ENCODE data around the gene FBXO11.

The FBXO11 gene

DNA sequence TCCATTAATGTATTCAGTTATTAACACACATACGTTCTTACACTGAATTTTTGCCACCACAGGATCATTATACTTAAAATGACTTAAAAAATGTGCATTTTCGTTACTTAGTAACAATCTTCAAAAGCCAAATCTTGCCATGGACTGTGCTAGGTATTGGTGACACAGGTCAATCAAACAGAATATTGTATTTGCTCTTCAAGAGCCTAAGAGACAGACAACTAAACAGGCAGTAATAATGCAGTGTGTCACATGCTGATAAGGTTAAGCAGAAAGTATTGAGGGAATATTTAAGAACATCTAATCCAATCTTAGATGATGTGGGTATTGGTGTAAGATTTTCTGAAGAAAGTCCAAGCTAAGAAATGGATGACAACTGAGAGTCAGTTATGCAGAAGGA lies 56.9 kb downstream of the FBXO11 start:
- DNase-seq: no peak

DNA sequence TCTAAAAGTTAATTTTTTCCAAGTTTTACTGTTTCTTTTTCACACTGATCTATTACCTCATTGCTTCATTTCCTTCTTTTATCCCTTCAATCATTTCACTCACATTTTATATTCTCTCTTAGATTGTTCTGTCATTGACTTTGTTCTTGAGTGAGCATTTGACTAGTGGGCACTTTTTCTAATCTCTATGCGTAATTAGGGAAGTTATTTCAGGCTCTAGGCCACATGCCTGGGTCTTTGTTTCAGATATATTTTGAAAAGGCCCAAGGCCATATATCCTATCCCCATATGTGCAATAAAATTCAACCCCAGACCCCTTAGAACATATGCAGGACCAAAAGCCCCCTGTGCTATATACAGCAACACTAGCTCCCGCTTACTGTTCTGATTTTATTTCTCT lies 62.1 kb downstream of the FBXO11 start:
- DNase-seq: no peak

DNA sequence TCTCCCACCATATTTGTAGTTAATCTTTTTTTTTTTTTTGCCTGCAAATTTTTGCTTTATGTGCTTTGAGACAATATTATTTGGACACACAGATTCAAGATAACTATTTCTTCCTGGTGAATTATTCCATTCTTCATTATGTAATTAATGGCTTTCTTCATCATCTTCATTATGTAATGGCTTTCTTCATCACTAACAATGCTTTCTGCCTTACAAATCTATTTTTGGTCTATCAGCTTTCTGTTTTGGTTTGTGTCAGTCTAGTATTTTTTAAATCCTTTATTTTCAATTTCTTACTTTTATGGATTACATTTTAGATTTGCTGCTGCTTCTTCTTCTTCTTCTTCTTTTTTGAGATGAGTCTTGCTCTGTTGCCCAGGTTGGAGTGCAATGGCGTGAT lies 62.9 kb downstream of the FBXO11 start:
- no peak for DNase-seq

DNA sequence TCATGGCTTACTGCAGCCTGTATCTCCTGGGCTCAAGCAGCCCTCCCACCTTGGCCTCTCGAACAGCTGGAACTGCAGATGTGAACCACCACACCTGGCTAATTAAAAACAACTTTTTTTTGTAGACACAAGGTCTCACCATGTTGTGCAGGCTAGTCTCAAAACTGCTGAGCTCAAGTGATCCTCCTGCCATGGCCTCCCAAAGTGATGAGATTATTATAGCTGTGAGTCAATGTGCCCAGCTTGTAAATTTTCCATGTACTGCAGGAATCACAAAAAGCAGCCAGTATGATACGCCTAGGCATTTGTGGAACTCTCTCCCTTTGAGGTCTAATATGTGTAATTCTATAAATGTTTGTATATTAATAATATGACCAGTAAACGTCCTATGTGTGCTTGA lies 63.5 kb downstream of the FBXO11 start:
- no peak for DNase-seq

DNA sequence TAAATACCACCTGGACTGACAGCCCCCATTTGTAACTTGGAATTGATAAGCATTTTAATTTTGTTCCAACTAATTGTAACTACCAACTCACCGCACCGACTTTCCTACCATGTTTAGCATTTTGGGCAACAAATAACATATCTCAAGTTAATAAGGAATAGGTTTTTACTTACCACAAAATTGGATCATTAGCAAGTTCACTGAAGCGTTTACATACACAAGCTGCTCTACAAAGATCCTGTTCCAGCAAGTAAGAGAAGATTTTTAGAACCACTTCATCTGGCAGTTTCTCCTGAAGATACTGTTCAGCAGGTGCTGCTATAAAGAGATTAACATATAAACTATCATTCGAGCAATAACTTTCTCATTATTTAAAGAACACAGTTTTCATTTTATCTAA lies 67.6 kb downstream of the FBXO11 start:
- peak; percentile 13 for DNase-seq

DNA sequence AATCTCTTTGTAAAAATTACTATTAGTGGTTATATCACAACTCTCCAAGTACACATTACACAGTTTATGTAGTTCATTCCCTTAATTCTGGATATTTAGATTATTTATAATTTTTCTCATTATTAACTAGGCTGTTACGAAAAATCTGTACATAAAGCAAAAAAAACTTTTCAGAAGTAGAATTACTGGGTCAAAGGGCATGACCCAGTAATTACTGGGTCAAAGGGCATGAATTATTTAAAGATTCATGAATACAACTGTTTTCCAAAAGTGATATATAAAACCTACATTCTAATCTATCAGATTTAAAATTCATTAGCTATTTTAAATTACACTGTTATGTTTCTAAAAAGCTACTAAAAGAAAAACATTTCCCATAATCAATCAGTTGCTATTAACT lies 68.0 kb downstream of the FBXO11 start:
- no peak for DNase-seq

DNA sequence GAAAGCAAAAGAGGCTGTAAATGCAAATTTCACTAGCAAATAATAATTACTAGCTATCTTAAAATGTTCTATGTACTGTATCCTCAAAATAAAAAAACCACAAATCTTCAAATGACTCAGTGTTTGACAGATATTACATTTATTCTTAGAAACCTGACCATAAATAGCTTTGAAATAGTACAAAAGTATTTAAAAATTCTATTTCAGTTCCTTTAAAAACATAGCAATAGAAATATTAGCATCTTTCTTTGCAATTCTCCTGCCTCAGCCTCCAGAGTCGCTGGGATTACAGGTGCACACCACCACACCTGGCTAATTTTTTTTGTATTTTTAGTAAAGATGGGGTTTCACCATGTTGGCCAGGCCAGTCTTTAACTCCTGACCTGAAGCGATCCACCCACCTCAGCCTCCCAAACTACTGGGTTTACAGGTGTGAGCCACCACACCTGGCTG lies 72.8 kb downstream of the FBXO11 start:
- DNase-seq: no peak

DNA sequence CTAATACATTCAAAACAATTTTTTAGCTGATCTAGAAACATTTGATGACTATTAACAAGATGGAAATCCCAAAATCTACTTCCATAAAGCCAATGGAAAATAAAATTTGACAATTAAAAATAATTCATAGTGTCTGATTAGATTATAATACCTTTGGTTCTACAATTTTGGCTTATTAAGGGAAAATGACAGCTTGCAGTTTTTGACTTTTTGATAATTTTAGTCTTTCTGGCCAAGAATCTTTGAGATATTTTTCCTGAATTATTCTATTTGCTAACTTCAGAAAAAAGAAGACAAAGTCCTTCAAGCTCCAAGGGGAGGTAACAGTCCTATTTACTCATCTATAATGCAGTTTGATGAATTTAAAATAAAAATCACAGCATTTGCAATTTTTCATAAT lies 83.8 kb downstream of the FBXO11 start:
- DNase-seq: no peak

DNA sequence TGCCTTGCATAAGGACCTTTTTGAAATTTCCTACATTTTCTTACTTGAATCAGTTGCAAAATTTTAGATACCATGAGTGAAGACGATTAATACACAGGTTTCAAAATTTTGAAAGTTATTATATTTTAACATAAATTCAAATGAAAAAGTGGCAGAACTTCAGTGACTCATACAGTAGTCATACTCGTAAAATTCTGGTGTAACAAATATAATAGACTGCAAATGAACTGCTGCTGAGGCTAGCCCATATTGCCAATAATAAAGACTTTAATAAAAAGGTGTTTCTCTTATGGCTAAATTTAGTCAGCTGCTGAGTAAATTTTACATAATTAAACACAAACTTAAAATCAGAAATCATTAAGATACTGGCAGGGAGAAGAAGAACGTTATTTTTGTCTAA lies 86.5 kb downstream of the FBXO11 start:
- DNase-seq: no peak

DNA sequence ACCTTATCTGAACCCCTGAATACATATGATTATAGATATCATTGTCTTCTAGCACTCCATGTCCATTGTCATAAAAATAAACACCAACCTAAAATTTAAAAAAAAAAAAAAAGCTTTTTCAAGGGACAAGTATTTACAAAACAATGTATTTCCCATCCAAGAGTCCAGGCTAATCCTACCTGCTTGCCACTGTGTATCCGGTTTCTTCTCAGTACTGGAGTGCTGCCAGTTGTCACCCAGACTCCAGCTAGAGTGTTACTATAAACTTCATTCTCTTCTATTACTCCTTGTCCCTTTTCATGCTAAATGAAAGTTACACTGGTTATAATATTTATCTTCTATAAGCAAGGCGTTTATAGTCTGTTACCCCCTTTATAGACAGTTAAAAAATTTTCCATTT lies 87.5 kb downstream of the FBXO11 start:
- DNase-seq: no peak

DNA sequence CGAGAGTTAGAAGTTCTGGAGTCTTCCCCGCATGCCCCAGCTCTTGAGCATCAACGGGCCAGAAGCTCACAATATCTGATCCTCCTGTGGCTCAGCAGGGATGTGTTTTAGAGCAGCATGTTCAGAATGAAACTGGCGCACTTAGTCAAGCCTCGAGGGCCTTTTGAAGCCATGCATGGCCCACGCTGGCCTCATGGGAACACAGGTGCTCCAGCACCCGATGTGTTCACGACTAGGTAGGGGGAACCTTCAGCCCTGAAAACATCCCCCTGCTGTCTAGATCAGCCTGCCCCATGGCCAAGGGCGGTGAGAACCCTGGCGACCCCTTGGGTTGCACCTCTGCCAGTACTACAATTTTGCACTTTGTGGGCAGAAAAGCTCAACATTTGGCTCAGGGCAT lies 90.5 kb downstream of the FBXO11 start:
- no peak for DNase-seq

DNA sequence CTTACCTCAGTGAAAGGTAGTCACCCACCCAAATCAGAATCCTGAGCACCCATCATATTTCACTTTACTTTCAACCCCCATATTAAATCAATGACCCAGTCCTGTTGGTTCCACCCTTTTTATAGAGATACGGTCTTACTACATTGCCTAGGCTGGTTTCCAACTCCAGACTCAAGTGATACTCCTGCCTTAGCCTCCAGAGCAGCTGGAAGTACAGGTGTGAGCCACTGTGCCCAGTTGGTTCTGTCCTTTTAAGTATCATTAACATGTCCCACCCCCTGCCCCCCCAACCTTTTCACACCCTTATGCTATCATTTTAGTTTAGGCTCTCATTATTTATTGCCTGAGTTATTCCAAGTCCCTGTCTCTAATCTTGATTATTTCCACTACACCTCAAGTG lies 94.6 kb downstream of the FBXO11 start:
- DNase-seq: no peak

DNA sequence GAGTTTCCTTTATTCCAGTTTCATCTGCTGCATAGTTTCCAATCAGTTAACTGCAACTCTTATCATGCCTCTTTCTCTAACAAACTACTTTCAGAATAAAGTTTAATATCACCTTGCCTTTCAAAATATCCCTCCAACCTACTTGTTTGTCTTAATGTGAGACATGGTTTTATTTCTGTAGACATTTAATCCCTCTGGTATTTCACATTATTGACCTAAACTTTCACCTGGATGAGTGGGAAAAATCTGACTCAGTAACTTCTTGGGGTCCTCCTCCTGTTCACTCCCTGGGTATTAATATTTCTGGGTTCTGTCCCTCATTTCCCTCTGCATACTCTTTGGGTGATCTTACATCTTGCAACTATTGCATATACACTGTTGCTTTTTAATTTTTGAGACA lies 95.4 kb downstream of the FBXO11 start:
- no peak for DNase-seq

DNA sequence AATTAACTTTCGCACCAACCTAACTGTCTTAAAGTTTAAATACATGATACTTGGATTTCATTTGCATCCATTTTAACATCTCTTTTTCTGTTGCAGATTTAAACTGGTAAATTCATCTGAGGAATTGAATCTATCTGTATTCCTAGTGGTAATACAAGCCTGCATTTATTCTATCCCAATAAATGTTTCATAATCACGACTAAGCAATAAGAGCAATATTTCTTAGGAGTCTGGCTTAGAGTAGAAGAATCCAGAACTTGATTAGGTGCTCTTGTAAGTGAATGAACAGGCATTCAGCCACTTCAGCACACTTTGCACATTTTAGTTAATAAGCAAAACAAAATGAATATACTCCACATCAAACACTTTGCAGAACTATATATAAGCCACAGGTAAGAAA lies 96.4 kb downstream of the FBXO11 start:
- no peak for DNase-seq

DNA sequence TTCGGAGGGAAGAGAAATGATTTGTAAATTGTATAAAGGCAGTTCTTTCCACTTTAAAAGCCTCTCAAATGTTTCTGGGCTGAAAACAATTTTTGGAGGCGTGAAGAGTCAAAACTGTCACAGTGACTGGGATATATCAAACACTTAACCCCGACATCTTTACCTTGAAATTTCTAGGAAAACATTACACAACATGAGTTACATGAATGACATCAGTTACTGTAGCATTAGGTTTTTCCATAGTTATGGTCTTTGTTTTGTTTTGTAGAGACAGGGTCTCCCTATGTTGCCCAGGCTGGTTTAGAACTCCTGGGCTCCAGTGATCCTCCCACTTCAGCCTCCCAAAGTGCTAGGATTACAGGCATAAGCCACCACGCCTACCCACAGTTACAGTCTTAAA lies 97.7 kb downstream of the FBXO11 start:
- no peak for DNase-seq

DNA sequence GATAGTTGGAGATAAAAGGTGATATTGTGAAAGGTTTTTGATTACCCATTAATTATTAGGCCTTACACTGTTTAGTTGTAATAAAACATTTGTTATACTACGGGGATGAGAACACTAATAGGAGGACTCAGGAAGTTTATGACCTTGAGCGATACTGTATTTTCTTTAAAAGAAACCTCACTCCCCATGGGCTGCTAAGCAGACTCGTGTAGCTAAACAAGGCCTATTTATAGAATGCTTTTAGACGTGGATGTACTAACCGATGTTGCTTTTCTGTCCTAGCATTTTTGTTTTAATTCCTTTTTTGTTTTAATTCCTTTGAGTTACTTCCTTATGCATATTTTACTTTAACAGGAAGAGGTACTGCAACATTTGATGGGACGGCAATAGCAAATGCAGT lies 100.4 kb downstream of the FBXO11 start:
- no peak for DNase-seq

DNA sequence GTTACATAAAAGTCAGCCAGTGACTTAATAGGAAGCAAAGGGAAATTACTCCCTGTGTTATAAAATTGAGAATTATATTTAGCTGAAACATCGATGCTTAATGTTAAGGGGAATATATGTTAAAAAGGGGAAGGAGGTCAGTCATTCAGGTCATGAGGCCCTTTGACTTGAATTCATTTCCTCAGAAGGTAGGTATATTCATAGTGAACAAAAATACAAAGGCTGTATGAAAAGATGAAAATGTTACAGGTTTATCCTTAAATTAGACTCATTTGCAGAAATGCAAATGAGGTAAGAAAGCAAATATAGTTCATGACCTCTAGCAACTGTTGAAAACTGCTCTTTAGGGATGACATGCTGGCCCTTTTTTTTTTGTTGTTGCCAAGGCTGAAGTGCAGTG lies 102.5 kb downstream of the FBXO11 start:
- no peak for DNase-seq

DNA sequence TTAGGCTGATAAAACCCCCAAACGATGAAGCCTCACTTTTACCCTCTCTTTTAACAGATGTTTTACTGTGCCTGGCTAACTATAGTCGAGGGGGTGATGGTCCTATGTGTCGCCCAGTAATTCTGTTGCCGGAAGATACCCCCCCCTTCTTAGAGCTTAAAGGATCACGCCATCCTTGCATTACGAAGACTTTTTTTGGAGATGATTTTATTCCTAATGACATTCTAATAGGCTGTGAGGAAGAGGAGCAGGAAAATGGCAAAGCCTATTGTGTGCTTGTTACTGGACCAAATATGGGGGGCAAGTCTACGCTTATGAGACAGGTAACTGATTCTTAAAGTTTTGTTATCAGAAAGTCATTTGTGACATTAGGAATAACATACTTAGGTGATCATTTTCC lies 102.9 kb downstream of the FBXO11 start:
- no peak for DNase-seq

DNA sequence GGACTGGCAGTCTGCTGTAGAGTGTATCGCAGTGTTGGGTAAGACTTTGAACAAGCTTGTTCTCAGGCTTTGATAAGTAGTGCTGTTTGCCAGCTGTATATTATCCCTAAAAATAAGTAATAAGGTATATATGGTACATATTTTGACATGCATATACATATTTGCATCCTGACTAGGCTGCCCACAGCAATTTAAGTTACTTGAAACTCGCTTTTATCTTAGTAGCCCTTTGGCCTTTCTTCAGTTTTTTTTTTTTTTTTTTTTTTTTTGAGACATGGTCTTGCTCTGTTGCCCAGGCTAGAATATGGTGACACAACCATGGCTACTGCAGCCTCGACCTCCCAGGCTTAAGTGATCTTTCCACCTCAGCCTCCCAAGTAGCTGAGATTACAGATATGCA lies 105.2 kb downstream of the FBXO11 start:
- DNase-seq: no peak

DNA sequence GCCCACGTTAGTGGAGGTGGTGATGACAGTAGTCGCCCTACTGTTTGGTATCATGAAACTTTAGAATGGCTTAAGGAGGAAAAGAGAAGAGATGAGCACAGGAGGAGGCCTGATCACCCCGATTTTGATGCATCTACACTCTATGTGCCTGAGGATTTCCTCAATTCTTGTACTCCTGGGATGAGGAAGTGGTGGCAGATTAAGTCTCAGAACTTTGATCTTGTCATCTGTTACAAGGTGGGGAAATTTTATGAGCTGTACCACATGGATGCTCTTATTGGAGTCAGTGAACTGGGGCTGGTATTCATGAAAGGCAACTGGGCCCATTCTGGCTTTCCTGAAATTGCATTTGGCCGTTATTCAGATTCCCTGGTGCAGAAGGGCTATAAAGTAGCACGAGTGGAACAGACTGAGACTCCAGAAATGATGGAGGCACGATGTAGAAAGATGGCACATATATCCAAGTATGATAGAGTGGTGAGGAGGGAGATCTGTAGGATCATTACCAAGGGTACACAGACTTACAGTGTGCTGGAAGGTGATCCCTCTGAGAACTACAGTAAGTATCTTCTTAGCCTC lies 107.2 kb downstream of the FBXO11 start:
- DNase-seq: no peak

DNA sequence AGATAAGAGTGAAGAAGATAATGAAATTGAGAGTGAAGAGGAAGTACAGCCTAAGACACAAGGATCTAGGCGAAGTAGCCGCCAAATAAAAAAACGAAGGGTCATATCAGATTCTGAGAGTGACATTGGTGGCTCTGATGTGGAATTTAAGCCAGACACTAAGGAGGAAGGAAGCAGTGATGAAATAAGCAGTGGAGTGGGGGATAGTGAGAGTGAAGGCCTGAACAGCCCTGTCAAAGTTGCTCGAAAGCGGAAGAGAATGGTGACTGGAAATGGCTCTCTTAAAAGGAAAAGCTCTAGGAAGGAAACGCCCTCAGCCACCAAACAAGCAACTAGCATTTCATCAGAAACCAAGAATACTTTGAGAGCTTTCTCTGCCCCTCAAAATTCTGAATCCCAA lies 107.7 kb downstream of the FBXO11 start:
- DNase-seq: no peak

DNA sequence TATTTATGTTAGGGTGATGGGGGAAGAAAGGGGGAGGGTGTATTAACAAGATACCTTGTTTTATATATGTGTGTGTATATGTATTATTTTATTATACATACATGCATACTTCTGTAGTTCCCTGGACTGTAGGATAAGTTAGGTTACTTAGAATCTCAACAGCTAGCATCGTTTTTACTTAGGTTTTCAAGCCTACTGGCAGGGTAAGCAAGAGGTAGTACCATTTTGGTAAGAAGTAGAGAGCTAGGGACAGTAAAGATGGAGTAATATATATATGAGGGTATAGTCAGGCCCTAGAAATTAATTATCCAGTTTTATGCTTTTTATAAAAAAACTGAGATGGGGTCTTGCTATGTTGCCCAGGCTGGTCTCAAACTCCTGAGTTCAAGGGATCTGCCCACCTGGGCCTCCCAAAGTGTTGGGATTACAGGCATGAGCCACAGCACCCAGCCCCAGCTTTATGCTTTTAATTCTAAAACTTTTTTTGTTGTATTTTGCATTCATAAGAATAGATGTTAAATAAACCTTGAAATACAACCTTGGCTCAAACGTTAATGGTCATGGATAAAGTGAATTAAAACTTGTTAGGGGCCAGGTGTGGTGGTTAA lies 110.1 kb downstream of the FBXO11 start:
- no peak for DNase-seq

DNA sequence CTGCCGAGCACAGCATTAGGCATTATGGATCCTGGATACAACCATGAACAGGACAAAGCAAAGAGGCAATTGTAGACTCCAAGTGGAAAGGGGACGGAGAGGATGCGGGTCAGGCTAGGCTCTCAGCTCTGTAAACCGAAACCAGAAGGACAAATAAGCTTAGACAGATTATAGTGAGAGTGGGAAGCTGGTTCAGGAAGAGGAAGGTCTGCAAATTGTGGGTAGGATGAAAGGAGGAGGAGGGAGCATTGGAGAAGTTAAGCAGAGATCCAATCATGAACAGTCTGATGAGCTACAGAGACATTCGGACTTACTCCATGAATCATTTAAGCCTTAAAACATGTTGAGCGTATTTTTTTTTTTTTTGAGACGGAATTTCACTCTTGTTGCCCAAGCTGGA lies 120.3 kb downstream of the FBXO11 start:
- DNase-seq: no peak

DNA sequence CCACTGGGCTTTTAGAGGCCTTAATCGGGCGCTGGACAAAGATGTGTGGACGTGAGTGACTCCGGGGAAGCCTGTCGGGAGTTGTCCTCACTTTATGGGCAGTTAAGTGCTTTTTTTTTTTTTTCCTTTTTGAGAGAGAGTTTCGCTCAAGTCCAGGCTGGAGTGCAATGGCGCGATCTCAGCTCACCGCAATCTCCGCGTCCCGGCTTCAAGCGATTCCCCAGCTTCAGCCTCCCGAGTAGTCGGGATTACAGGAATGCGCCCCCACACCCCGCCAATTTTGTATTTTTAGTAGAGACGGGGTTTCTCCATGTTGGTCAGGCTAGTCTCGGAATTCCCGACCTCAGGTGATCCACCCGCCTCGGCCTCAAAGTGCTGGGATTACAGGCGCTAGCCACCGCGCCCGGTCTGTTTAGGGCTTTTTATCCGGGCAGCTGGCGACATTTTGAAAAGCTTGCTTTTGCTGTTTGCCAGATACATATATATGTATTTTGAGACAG lies 121.9 kb downstream of the FBXO11 start:
- DNase-seq: no peak

All from DMS 273 treated with DMSO at 0.1 percent for 48 hours (cell line).